Hematopoietic multipotent progenitor cell (in vitro differentiated cells): ENCODE data around the gene CATSPERD. TPM values are rescaled to one million over a fixed set of nuclear protein-coding genes. Genes with fewer than 3 reads are reported as not detected.
"Not testable (repeated sequence)": the region's sequence is repeated elsewhere in the genome, so short reads cannot be mapped to it uniquely, and the experiment has no call there.

Experiments
- DNase-seq, 3 donors: peaks; one replicate each; pipeline ENCODE4 v3.0.0-alpha.2; 2011 to 2015; ENCODE audit warnings: low read depth in 2 of 3, low spot score in 2 of 3
- total RNA-seq: library from RNA; depleted of rRNA; stranded (reverse); fragments of >200 nt; gene quantifications from one replicate; pipeline ENCODE4 v1.2.3, GENCODE V29; 2012

The CATSPERD gene
- total RNA-seq, 1 donor, result not detected

DNA sequence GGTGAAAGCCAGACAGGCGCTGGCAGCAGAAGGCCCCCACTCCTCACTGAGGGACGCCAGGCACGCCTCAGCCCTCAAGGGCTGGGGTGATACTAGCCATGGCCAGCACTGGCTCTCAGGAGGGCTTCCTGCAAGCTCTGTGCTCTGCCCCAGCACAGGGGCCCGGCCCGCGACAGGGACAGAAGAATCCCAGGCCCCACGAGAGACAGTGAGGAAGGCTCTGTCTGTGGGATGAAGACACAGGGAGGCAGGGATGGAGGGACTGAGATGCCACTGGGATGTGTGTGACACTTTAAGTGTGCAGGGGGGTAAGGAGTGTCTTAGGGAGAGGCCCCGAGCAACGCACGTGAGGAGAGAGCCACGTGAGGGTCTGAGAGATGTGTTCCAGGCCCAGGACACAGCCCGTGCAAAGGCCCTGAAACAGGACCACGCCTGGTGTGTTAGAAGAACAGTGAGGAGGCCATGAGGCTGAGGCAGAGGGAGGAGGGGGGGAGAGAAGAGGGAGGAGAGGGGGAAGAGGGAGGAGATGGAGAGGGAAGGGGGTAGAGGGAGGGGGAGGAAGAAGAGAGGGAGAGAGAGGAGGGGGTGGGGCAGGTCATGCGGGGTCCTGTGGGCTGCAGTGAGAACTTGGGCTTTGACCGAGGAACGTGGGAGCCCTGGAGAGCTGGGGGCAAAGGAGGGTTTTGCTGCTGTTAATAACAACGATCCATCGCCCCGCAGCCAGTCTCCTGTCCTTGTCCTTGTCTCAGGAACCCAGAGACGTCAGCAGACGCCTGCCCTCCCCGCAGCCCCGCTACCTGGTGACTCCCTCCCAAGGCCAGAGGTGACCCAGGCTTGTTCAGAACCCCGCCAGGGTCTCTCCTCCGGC, 23.2 kb upstream of the CATSPERD start:
- no peak for DNase-seq

DNA sequence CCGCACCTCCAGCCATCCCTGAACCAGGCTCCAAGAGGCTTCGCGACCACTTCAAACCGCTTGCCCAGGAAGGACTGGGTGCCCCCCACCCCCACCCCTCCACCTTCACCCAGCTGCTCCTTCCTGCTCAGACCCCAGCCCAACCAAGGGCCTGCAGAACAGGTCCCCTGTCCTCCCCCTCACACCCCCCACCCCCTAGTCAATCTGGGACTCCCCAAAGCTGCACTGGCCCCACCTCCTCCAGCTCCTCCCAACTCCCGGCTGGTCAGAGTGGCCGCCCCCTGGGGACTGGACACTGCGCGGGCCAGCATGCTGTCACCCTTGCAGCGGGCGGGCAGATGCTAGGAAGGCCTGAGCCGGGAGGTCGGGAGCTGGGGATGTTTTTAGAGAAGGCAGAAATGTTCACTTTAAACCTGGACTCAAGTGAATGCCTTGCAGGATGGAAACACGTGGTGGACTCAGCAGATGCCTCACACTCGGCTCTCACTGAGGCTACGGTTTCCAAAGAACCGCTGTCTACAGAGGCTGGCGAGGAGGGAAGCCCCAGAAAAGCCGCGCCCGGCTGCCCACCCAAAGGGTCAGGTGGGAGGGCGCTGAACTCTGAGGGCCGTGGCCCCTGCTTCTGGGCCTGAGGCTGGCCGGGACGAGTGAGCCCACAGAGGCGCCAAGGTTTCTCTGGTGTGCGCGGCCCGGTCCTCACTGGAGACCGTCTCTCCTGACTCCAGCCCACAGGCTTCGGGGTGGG, 22.4 kb upstream of the CATSPERD start:
- no peak for DNase-seq

DNA sequence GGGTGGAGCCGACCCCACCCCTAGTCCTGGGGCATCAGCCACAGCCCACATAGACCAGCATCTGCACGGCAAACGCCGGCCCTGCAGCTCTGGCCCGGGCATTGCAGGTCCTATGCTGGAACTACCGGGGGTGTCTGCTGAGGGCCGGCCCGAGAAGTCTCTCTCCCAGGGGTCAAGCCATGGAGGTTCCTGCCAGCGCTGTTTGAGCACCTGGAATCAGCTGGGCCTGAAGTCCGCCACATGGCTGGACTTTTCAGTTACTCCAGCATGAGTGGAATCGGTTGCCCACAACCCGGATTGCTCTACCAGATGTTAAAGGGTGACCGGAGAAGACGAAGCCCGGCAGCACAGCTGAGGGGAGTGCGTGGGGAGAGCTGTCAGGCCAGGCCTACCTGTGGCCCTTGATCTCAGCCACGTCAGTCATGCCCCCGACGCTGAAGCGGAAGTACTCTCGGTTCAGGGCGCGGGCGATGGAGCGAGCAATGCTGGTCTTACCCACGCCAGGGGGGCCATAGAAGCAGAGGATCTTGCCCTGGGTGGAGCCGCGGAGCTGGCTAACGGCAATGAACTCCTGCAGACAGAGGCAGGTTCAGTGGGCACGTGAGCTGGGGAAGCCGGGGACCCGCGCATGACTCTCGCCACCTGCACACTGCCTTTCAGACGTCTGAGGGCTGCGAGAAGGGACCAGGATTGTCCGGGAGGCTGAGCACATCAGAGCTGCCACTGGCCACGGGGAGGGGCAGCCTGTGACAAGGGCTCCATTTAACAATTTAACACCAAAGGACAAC, 21.6 kb upstream of the CATSPERD start:
- DNase-seq, result no peak

DNA sequence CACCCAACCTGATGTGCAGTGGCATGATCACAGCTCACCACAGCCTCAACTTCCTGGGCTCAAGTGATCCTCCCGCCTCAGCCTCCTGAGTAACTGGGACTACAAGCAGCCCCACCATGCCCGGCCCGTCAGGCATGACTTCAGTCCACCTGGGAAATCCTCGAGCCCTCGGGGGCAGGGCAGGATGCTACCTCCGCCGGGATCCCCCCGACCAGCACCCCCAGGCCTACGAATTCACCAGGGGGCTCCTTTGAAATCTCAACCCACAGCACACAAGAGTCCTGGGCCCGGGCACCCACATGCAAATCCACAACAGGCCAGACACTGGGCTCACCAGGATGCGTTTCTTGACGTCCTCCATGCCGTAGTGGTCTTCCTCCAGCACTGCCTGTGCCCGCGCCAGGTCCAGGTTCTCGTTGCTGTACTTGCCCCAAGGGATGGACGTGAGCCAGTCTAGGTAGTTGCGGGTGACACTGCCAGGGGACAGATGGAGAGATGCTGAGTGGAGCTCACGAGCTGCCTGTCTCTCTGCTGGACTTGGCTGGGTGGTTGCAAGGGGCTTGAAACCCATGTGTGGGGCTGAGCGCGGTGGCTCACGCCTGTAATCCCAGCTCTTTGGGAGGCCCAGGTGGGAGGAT, 19.9 kb upstream of the CATSPERD start:
- no peak for DNase-seq

DNA sequence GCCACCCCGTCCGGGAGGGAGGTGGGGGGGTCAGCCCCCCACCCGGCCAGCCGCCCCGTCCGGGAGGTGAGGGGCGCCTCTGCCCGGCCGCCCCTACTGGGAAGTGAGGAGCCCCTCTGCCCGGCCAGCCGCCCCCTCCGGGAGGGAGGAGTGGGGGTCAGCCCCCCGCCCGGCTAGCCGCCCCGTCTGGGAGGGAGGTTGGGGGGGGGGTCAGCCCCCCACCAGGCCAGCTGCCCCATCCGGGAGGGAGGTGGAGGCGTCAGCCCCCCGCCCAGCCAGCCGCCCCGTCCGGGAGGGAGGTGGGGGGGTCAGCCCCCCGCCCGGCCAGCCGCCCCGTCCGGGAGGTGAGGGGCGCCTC, 18.4 kb upstream of the CATSPERD start:
- not testable (repeated sequence) for DNase-seq

DNA sequence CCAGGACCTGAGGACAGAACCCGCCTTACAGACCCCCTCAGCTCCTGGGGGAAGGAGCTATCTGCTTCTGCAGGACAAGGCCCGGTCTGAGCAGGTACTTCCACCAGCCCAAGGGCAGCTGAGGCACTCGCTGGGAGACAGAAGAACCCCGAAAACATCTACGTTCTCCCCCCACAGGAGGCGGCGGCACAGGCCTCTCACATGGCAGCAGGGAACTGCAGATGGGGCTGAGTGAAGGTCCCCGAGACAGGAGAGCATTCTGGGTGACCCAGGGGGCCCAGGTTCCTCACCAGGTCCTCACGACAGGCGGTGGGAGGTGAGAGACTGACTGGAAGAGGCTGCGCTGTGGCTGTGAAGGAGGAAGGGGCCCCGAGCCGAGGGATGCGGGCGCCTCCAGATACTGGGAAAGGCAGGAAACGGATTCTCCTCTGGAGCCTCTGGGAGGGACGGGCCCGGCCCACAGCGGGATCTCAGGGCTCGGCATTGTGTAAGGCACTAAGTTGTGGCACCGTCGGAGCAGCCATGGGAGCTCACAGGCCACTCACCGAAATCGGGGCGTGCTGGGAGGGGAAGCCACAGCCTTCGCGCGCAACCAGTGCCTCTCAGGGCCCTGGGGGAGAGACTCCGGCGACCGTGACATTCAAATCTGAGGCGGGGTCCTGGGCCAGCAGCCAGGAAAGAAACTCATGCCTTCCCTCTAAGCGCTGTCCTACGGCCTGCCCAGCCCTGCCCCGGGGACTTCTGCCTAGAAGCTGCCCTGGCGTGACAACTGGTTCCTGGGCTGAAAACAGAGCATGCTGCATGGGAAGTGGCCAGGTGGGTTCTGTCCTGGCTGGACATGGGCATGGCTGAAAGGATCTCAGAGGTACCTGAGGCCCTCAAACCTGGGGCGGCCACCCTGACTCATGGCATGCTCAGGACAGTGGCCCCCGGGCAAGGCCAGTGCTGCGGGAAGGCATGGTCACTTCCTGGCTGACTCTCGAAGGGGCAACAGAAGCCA, 16.3 kb upstream of the CATSPERD start:
- DNase-seq, result no peak

DNA sequence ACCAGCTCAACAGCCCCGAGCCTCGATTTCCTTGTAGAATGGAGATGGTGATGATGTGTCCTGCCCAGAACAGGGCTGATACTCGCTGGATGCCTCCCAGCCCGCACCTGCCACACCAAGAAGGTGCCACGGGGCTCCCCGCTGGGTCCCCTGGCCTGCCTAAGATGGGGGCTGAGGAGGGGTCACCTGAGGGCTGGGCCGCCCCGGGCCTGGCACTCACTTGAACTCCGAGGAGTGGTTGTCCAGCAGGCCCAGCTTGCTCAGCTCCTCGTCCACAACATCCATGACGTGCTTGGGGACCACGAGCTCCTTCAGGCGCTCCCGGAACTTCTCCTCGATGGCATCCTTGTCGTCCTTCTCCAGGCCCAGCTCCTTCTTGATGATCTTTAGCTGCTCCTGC, 14.9 kb upstream of the CATSPERD start:
- no peak for DNase-seq

DNA sequence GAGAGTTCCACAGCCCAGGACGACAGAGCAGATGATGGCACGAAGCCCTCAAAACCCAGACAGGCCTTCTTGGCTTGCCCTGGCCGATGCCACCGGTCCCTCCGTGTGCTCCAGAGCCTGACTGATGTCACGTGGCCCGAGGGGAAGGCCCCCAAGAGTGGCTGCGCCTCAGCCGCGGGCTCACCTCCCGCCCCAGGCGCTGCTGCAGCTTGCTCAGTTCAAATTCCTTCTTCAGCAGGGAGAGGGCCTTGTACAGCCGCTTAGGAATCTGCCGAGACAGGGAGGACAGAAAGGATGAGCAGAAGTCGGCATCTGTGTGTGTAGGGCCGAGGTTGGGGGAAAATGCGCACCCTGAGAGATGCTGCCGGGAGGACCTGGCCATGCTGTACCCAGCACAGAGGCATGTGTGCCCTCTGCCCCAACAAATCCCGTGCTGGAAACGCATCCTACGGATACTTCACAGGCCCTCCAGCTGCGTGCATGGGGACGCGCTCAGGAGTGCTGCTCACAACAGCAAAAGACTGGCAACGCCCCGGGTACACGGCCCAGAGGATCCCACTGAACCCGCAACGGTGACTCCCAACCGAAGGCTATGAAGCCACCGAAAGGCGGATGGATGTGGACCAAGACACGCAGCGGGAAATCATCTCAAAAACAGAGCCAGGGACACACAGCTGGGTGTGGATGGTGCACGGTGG, 13.4 kb upstream of the CATSPERD start:
- DNase-seq, result no peak

DNA sequence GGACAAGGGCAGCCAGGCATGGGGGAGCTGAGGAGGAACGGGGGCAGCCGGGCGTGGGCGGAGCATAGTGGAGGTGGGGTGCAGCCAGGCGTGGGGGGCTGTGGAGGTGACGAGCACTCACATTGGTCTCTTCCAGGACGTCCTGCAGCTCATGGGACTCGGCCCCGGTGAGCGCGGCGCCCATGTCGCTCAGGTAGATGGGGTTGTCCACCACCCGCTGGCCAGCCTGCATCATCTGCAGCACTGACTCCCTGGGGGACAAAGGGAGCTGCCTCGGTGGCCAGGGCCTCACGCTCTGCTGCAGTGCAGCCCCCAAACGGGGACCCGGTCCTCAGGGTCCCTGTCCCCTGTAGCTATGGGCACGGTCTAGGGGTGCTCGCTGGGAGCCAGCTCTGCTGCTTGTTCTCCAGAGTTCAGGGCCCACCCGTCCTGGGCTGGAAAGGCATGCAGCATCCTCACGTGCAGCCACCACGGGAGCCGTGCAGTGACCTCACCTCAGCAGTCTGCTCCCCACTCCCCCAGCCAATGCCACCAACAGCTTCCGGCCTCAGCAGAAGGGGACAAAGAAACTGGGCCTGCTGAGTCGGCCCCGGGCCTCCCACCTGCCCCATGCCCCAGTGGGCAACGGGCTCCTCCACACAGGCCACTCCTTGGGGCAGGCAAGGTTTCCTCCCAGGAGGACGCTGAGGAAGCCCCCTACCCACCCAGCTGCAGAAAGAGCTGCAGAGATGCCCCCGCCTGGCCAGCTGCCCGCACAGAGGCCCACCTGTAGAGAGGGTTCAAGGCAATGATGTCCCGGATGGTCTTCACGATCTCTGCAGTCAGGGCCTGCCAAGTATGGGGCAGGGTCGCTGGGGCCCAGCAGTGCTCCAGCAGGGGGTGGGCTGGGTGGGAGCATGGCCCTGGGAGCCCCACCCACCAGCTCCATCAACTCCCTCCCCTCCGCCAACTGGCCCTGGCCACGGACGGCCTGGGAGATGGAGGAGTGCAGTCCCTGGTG, 12.6 kb upstream of the CATSPERD start:
- DNase-seq, result no peak

DNA sequence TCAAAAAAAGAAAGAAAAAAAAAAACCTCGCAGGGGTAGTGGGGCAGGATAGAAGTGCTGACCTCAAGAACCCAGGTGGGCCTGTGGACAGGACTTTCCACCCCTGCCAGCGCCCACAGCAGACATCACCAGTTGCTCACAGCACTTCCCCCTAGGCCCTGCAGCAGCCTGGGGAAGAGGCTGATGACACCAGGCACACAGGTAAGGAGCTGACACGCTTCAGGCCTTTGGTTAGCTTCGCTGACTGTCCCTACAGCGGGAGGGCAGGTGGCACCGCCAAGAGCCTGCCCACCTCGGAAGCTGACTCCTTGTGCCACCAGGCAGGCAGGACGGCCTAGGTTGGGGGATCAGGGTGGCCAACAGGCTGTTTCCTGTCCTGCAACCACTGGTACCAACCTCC, 9.4 kb upstream of the CATSPERD start:
- DNase-seq, result no peak

DNA sequence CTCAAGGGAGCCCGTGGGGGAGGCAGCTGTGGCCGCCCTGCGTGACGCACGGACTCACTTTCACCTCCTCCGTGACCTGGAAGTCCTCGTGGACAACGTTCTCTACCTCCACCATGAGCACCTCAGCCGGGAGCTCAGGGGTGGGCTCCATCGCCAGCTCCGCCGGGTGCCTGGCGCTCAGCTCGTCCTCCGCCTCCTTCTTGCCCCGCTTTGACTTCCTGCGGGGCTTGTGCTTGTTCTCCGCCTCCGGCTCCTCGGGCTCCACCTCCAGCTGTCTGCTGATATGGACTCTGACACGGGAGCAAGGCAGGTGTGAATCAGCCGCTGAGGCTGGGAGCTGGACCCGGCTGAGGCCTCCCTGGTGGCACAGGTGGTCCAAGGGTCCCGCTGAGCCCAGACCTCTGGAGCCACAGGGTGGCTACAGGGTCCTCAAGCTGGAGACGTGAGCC, 8.7 kb upstream of the CATSPERD start:
- no peak for DNase-seq

DNA sequence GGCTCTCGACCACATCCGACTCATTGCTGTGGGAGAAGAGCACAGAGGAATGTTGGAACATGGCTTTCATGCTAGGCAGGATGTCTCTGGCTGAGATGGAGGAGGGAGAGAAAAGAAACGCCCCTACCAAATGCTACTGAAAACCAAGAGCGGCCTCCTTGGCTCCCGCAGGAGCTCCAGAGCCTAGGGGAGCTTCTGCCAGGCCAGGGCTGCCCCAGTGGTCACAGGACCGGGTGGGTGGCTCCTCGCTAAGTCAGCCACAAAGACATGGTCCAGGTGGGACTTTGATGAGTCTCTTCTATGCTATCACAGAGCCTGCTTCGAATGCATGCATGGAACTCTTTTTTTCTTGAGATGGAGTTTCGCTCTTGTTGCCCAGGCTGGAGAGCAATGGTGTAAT, 7.2 kb upstream of the CATSPERD start:
- DNase-seq, result no peak

DNA sequence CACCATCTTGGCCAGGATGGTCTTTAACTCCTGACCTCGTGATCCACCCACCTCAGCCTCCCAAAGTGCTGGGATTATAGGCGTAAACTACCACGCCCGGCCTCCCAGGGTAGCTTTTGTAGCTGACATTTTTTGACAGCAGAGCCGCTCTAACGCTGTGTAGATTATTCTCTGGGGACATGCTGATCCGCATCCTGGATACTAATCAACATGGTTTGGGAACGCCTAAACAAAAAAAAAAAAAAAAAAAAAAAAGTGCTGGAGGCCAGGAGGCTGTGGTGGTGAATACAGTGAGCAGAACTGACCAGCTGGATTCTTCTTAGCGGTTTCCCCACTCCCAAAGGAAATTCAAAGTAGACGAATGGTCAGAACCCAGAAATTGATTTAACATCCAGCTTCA, 5.6 kb upstream of the CATSPERD start:
- no peak for DNase-seq

DNA sequence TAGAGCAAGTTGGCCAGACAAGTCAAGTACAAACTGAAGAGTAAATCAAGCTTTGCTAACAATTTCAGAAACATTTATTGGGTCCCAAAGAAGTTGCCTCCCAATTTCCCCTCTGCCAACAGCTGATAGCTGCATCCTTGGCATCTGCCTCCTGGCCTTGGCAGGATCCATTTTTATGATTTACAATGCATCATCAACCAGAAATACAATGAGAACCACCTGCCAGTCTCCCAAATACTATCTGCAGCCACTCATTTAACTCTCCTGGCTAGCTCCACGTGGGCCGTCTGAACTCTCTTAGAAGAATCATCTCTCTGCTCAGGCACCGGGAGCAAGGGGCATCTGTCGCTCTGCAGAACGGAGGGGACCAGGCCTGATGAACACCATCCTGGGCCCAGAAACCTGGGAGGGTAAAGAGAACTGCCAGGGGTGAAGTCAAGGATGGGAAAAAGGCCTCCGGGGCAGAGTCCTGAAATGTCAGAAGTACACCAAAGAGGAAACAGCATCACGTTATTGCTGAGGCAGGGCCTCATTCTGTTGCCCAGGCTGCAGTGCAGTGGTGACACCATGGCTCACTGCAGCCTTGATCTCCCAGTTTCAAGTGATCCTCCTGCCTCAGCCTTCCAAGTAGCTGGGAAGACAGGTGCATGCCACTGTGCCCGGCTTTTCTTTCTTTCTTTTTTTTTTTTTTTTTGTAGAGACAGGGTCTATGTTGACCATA, 3.1 kb upstream of the CATSPERD start:
- no peak for DNase-seq

DNA sequence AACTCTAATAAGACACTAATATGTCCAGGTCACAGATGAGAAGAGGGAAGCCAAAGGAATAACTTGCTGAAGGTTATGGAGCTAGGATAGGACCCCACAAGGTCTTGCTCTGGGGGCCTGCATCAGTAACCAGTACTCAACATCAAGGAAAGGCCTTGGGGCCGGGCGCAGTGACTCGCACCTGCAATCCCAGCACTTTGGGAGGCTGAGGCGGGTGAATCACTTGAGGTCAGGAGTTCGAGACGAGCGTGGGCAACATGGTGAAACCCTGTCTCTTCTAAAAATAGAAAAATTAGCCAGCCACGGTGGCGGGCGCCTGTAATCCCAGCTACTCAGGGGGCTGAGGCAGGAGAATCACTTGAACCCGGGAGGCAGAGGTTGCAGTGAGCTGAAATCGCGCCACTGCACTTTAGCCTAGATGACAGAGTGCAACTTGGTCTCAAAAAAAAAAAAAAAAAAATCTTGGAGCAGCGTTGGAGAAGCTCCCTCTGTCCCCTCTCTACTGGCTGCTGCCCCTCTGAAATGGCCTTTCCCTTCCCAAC, 2.3 kb upstream of the CATSPERD start:
- no peak for DNase-seq

DNA sequence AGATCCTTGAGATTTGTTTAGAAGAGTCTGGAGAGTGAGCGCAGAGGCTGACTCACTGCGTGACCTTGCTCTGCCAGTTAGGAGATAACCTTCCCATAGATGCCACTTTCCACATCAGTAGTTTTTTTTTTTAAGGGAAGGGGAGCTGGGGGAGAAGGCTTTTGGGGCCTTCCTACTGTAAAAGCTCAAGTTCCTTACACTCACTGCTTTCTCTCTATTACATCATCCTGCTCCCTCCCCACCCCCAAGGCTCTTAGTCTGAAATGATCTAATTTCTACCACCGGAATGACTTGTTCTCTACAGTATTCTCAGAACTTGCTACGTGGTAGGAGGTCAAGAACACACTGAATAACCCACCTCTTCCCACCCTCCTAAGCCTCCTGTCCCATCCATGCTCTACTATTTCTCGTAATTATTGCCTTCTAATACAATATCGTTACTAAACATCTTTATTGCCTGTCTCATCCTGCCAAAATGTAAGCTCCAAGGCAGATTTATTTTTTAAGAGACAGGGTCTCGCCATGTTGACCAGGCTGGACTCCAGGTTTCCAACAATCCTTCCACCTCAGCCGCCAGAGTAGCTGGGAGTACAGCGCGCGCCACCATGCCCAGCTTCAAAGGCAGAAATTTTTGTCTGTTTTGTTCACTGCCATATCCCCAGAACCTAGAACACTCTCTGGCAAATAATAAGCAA, 1.7 kb upstream of the CATSPERD start:
- DNase-seq, result peak in 2 of 3 donors; percentile 16 to 24
